Gastroesophageal sphincter (tissue), 3 donors: ENCODE data around the gene RIPOR3.

Experiments
- POLR2AphosphoS5 ChIP-seq: sonication (generic); formaldehyde crosslinking; IDR thresholded peaks from one replicate; pipeline ENCODE4 v1.6.1; 2017; ENCODE audit warnings: antibody characterized with exemption
- TF ChIP-seq, protein P1 (sequence below), 4 experiments: fragments of 200-600 bp in 2 of 4; fragments of 450-650 bp in 2 of 4; sonication (generic) in 1 of 4; IDR thresholded peaks; one replicate each; pipeline ENCODE4 v1.5.1; 2017 to 2019; ENCODE audit warnings: antibody characterized with exemption in 4 of 4, mild to moderate bottlenecking in 2 of 4, moderate library complexity in 2 of 4

DNA sequence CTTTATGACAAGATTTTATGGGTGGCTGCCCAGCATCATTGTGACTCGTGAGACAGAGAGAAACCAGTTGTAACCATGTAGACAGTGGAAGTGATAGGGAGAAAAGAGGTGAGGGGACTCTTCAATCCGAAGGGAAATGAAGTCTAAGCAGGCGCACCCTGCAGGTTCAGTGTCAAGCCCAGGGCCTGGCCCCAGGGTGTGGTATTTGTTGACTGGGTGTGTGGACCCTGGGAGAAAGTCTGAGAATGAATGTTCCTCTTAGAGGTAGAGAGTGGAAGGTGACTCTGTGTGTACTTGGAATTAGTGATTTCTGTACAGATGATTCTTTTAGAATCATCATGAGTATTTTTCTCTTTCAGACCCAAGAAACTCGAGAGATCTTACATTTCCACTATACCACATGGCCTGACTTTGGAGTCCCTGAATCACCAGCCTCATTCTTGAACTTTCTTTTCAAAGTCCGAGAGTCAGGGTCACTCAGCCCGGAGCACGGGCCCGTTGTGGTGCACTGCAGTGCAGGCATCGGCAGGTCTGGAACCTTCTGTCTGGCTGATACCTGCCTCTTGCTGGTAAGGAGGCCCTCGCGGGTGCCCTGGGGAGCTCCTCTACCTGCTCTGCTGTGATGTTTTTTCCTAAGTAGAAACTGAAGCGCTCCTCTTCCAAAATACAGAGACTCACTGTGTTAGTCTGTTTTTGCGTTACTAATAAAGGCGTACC lies 113.1 kb downstream of the RIPOR3 start:
- TF ChIP-seq POLR2AphosphoS5, result no peak
- TF ChIP-seq, protein P1, sequence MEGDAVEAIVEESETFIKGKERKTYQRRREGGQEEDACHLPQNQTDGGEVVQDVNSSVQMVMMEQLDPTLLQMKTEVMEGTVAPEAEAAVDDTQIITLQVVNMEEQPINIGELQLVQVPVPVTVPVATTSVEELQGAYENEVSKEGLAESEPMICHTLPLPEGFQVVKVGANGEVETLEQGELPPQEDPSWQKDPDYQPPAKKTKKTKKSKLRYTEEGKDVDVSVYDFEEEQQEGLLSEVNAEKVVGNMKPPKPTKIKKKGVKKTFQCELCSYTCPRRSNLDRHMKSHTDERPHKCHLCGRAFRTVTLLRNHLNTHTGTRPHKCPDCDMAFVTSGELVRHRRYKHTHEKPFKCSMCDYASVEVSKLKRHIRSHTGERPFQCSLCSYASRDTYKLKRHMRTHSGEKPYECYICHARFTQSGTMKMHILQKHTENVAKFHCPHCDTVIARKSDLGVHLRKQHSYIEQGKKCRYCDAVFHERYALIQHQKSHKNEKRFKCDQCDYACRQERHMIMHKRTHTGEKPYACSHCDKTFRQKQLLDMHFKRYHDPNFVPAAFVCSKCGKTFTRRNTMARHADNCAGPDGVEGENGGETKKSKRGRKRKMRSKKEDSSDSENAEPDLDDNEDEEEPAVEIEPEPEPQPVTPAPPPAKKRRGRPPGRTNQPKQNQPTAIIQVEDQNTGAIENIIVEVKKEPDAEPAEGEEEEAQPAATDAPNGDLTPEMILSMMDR (IDR thresholded peaks at IDR 0.05), result no peak
